NB4 (cell line): ENCODE results near the gene DOCK7.

ENCODE experiments used
- CTCF ChIP-seq: IDR thresholded peaks from one replicate; pipeline ENCODE4 v1.5.1; 2012; ENCODE audit warnings: low read depth, low read length
- MAX ChIP-seq: IDR thresholded peaks from 2 replicates; pipeline ENCODE4 v1.6.1; 2011; ENCODE audit warnings: low read depth, low read length
- MYC ChIP-seq: IDR thresholded peaks from 2 replicates; pipeline ENCODE4 v1.6.1; 2011; ENCODE audit warnings: low read depth, low read length
- POLR2A ChIP-seq: IDR thresholded peaks from 2 replicates; pipeline ENCODE4 v1.6.1; 2011; ENCODE audit warnings: mild to moderate bottlenecking; ENCODE audit not compliant: insufficient read length; ENCODE audit errors: extremely low read depth

DNA sequence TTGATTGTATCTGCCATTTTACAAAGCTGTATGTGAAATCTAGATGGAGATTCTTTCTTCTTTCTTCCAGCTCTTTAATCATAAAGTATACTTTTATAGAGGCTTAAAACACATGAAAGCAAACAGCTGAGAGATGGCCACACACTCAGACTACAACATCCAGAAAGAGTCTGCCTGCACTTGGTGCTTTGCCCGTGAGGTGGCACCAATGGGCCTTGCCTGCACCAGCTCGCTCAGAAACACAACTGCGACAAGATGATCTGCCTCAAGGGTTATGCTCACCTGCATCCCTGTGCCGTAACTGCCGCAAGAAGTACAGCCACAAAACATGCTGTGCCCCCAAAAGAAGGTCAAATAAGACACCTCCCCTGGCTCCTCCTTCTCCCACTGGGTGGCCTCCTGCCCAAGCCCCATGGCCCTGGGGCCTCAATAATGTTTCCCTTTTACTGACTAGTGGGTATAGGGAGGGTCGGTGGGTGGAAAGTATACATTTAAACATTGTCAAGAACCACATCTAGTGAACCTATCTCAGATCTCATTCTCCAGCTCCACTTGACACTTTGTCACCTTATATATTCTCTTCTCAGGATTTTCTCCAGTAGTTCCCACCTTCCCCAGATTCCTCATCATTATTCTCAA is 157.6 kb downstream of the DOCK7 start:
- TF ChIP-seq POLR2A (no peak), CTCF (no peak), MAX (no peak), MYC (no peak)
